HL-60/S4 (cell line): ENCODE results near the gene C10orf143.
"Not testable (repeated sequence)": the region's sequence is repeated elsewhere in the genome, so short reads cannot be mapped to it uniquely, and the experiment has no call there.

ENCODE experiments used
- in situ Hi-C: fragments of 300-500 bp; cut with MboI; formaldehyde crosslinking; loops from 2 replicates; pipeline ENCODE4 v1.14.3; 2022; ENCODE audit warnings: low sequenced_read_pairs

Gene C10orf143

GRCh38 chr10:130038019-130038555 is 72.5 kb downstream of the C10orf143 start:
- in situ Hi-C loops = no loop called here

GRCh38 chr10:130037169-130037661 is 73.4 kb downstream of the C10orf143 start:
- in situ Hi-C loops = no loop called here

- in situ Hi-C loops = no loop called here
Observed at GRCh38 chr10:130036296-130037065, 74.1 kb downstream of the C10orf143 start.

GRCh38 chr10:130029209-130029608 is 81.4 kb downstream of the C10orf143 start:
- in situ Hi-C loops = no loop called here

- in situ Hi-C loops = no loop called here
Observed at GRCh38 chr10:130028465-130028819, 82.2 kb downstream of the C10orf143 start.

- in situ Hi-C loops = no loop called here
Observed at GRCh38 chr10:130027716-130028464, 82.7 kb downstream of the C10orf143 start.

- in situ Hi-C loops = no loop called here
Observed at GRCh38 chr10:130026670-130027456, 83.8 kb downstream of the C10orf143 start.

- in situ Hi-C loops = no loop called here
Observed at GRCh38 chr10:130025811-130026485, 84.7 kb downstream of the C10orf143 start.

GRCh38 chr10:130025326-130025725 is 85.3 kb downstream of the C10orf143 start:
- in situ Hi-C loops = no loop called here

GRCh38 chr10:130024779-130025325 is 85.8 kb downstream of the C10orf143 start:
- in situ Hi-C loops = no loop called here

- in situ Hi-C loops = not testable (repeated sequence)
Observed at GRCh38 chr10:130024326-130024725, 86.3 kb downstream of the C10orf143 start.

- in situ Hi-C loops = no loop called here
Observed at GRCh38 chr10:130023454-130024230, 87.0 kb downstream of the C10orf143 start.

GRCh38 chr10:130022511-130023299 is 87.9 kb downstream of the C10orf143 start:
- in situ Hi-C loops = no loop called here

GRCh38 chr10:130022086-130022485 is 88.5 kb downstream of the C10orf143 start:
- in situ Hi-C loops = no loop called here

- in situ Hi-C loops = no loop called here
Observed at GRCh38 chr10:130021383-130021950, 89.2 kb downstream of the C10orf143 start.

GRCh38 chr10:130020651-130021382 is 89.8 kb downstream of the C10orf143 start:
- in situ Hi-C loops = no loop called here

- in situ Hi-C loops = no loop called here
Observed at GRCh38 chr10:130018730-130019185, 91.9 kb downstream of the C10orf143 start.
